Activated T-helper 1 cell treated with anti-CD3 and anti-CD28 coated beads, Interleukin-12 subunit alpha, Interleukin-12 subunit beta, Interleukin-2, Interleukin-4 antibody, amounts not matched to agents 30 ng/mL and 10 ng/mL and 1 ng/mL, durations not matched to agents 14 hours and 24 hours and 36 hours (primary cell): ENCODE data around the gene EFNA2. TPM values are rescaled to one million over a fixed set of nuclear protein-coding genes. Genes with fewer than 3 reads are reported as not detected.
A peak's percentile ranks its signal among the peaks of the same experiment; 100 is the strongest.

ENCODE experiments used
- DNase-seq: peaks from one replicate; pipeline ENCODE4 v3.0.0; 2021; ENCODE audit warnings: low spot score
- H3K27ac Mint-ChIP-seq: one replicate; pipeline ENCODE4 v1.8.0; 2021; ENCODE audit warnings: mild to moderate bottlenecking, mixed read lengths
- H3K27me3 Mint-ChIP-seq: one replicate; pipeline ENCODE4 v1.8.0; 2022; ENCODE audit warnings: mild to moderate bottlenecking, moderate library complexity, mixed read lengths; ENCODE audit not compliant: insufficient read depth
- H3K36me3 Mint-ChIP-seq: one replicate; pipeline ENCODE4 v1.8.0; 2021; ENCODE audit warnings: low read depth, mixed read lengths
- H3K4me1 Mint-ChIP-seq: one replicate; pipeline ENCODE4 v1.8.0; 2021; ENCODE audit warnings: low read depth, mixed read lengths
- H3K4me3 Mint-ChIP-seq: one replicate; pipeline ENCODE4 v1.8.0; 2021; ENCODE audit warnings: mild to moderate bottlenecking, moderate library complexity, mixed read lengths
- H3K9me3 Mint-ChIP-seq: one replicate; pipeline ENCODE4 v1.8.0; 2021; ENCODE audit warnings: mixed read lengths
- intact Hi-C: fragments of 100-400 bp; cut with micrococcal nuclease; formaldehyde crosslinking; loops from one replicate; pipeline ENCODE4 v1.15.1; 2024
- total RNA-seq: library from RNA; stranded (reverse); gene quantifications from 2 replicates; pipeline ENCODE4 v1.2.3, GENCODE V29; 2022

The EFNA2 gene
- total RNA-seq, 1 donor from 2014 or later: not detected

GRCh38 chr19:1259206-1259875 lies 26.3 kb upstream of the EFNA2 start:
- Mint-ChIP-seq H3K4me3 (peak overlapping the region; percentile 86), H3K36me3 (peaks cover 28% of the 10 kb centered on the region)
- intact Hi-C loops: no loop called here

GRCh38 chr19:1259876-1260748 lies 25.6 kb upstream of the EFNA2 start:
- Mint-ChIP-seq H3K9me3 (no peaks in the 10 kb centered on the region), H3K4me1 (peaks cover 41% of the 10 kb centered on the region), H3K27me3 (no peaks in the 10 kb centered on the region), H3K36me3 (peaks cover 21% of the 10 kb centered on the region), H3K4me3 (peak overlapping the region; percentile 86), H3K27ac (peak overlapping the region; percentile 98)
- DNase-seq: no peak
- intact Hi-C loops: loop anchor here (1.0 kb wide), 1 partner anchor 11 kb away; no protein-coding TSS in a partner anchor

More at GRCh38 chr19:1259206-1259875, 26.3 kb upstream of the EFNA2 start:
- H3K27ac Mint-ChIP-seq: peak overlapping the region; percentile 98
- peaks cover 41% of the 10 kb centered on the region for H3K4me1 Mint-ChIP-seq
- peak; percentile 75 for DNase-seq
- H3K9me3 Mint-ChIP-seq: no peaks in the 10 kb centered on the region
- H3K27me3 Mint-ChIP-seq: no peaks in the 10 kb centered on the region

GRCh38 chr19:1260749-1261537 lies 24.7 kb upstream of the EFNA2 start:
- Mint-ChIP-seq H3K27ac (peak overlapping the region; percentile 93), H3K4me1 (peaks cover 41% of the 10 kb centered on the region), H3K36me3 (peaks cover 21% of the 10 kb centered on the region), H3K4me3 (peak overlapping the region; percentile 87), H3K27me3 (no peaks in the 10 kb centered on the region), H3K9me3 (no peaks in the 10 kb centered on the region)
- intact Hi-C loops: loop anchor here (1.0 kb wide), 2 partner anchors 8 to 12 kb away; partner anchors contain the start of gene CIRBP
- DNase-seq: peak; percentile 98

GRCh38 chr19:1261538-1261797 lies 24.2 kb upstream of the EFNA2 start:
- Mint-ChIP-seq H3K27me3 (no peaks in the 10 kb centered on the region), H3K4me1 (peaks cover 41% of the 10 kb centered on the region), H3K36me3 (peaks cover 21% of the 10 kb centered on the region), H3K9me3 (no peaks in the 10 kb centered on the region), H3K4me3 (peak overlapping the region; percentile 87), H3K27ac (peak overlapping the region; percentile 93)
- intact Hi-C loops: loop anchor here (1.0 kb wide), 1 partner anchor 8 kb away; the partner anchor contains the start of gene CIRBP
- no peak for DNase-seq

- Mint-ChIP-seq H3K4me1 (peaks cover 41% of the 10 kb centered on the region), H3K4me3 (peak overlapping the region; percentile 87), H3K9me3 (no peaks in the 10 kb centered on the region), H3K36me3 (peaks cover 21% of the 10 kb centered on the region), H3K27me3 (no peaks in the 10 kb centered on the region), H3K27ac (peak overlapping the region; percentile 93)
- DNase-seq: no peak
- intact Hi-C loops: loop anchor here (1.0 kb wide), 1 partner anchor 7 kb away; the partner anchor contains the start of gene CIRBP
Measured at GRCh38 chr19:1261798-1262622, 23.7 kb upstream of the EFNA2 start.

GRCh38 chr19:1262623-1263123 lies 23.0 kb upstream of the EFNA2 start:
- no peak for DNase-seq
- intact Hi-C loops: no loop called here
- peaks cover 17% of the 10 kb centered on the region for H3K36me3 Mint-ChIP-seq
- H3K4me3 Mint-ChIP-seq: peak overlapping the region; percentile 53
- peaks cover 42% of the 10 kb centered on the region for H3K4me1 Mint-ChIP-seq
- no peaks in the 10 kb centered on the region for H3K9me3 Mint-ChIP-seq
- H3K27ac Mint-ChIP-seq: no peak overlapping the region
- no peaks in the 10 kb centered on the region for H3K27me3 Mint-ChIP-seq

- DNase-seq: no peak
- H3K27me3 Mint-ChIP-seq: no peaks in the 10 kb centered on the region
- peaks cover 12% of the 10 kb centered on the region for H3K36me3 Mint-ChIP-seq
- H3K4me1 Mint-ChIP-seq: peaks cover 40% of the 10 kb centered on the region
- intact Hi-C loops: no loop called here
- H3K9me3 Mint-ChIP-seq: no peaks in the 10 kb centered on the region
- H3K27ac Mint-ChIP-seq: peak overlapping the region; percentile 52
- H3K4me3 Mint-ChIP-seq: peak overlapping the region; percentile 53
Measured at GRCh38 chr19:1263188-1263587, 22.5 kb upstream of the EFNA2 start.

GRCh38 chr19:1264801-1265614 lies 20.7 kb upstream of the EFNA2 start:
- intact Hi-C loops: no loop called here
- Mint-ChIP-seq H3K9me3 (no peaks in the 10 kb centered on the region), H3K27me3 (no peaks in the 10 kb centered on the region), H3K4me1 (peaks cover 35% of the 10 kb centered on the region), H3K36me3 (peaks cover 7% of the 10 kb centered on the region), H3K4me3 (peak overlapping the region; percentile 49), H3K27ac (no peak overlapping the region)
- DNase-seq: no peak

- no peak overlapping the region for H3K27ac Mint-ChIP-seq
- DNase-seq: no peak
- H3K27me3 Mint-ChIP-seq: no peaks in the 10 kb centered on the region
- peak overlapping the region; percentile 19 for H3K4me3 Mint-ChIP-seq
- no peaks in the 10 kb centered on the region for H3K9me3 Mint-ChIP-seq
- H3K36me3 Mint-ChIP-seq: peaks cover 12% of the 10 kb centered on the region
- peaks cover 41% of the 10 kb centered on the region for H3K4me1 Mint-ChIP-seq
- intact Hi-C loops: loop anchor here (1.0 kb wide), 1 partner anchor 21 kb away; no protein-coding TSS in a partner anchor
Measured at GRCh38 chr19:1265615-1266128, 20.0 kb upstream of the EFNA2 start.

GRCh38 chr19:1266129-1266915 lies 19.4 kb upstream of the EFNA2 start:
- Mint-ChIP-seq H3K27me3 (no peaks in the 10 kb centered on the region), H3K9me3 (no peaks in the 10 kb centered on the region), H3K4me3 (peak overlapping the region; percentile 54), H3K36me3 (peaks cover 18% of the 10 kb centered on the region), H3K27ac (no peak overlapping the region), H3K4me1 (peaks cover 47% of the 10 kb centered on the region)
- intact Hi-C loops: loop anchor here (1.0 kb wide), 1 partner anchor 22 kb away; no protein-coding TSS in a partner anchor
- peak; percentile 89 for DNase-seq
